Tibial artery (tissue), 4 donors: ENCODE results near the gene BIVM.
"Not testable (repeated sequence)": the region's sequence is repeated elsewhere in the genome, so short reads cannot be mapped to it uniquely, and the experiment has no call there.

Experiments used
- DNase-seq, 2 donors: peaks; one replicate each; pipeline ENCODE4 v3.0.0-alpha.2; 2019
- H3K27ac ChIP-seq, 2 donors: fragments of 200-600 bp; sonication (generic) in 1 of 2; 1 replicate in 1 of 2; 2 replicates in 1 of 2; pipeline ENCODE4 v1.5.1; 2018 to 2019; ENCODE audit warnings: mild to moderate bottlenecking in 1 of 2
- H3K27me3 ChIP-seq, 2 donors: fragments of 200-600 bp; sonication (generic) in 1 of 2; one replicate each; pipeline versions ENCODE4 v1.5.1 to v1.6.0; 2016 to 2019
- H3K36me3 ChIP-seq, 3 donors: fragments of 200-600 bp; sonication (generic) in 2 of 3; one replicate each; pipeline ENCODE4 v1.5.1; 2016 to 2019; ENCODE audit warnings: mild to moderate bottlenecking in 2 of 3
- H3K4me1 ChIP-seq, 4 donors: fragments of 200-600 bp; sonication (generic) in 2 of 4; 1 replicate in 3 of 4; 2 replicates in 1 of 4; pipeline ENCODE4 v1.5.1; 2016 to 2019
- H3K4me3 ChIP-seq, 2 donors: fragments of 200-600 bp; sonication (generic) in 1 of 2; 1 replicate in 1 of 2; 2 replicates in 1 of 2; pipeline ENCODE4 v1.5.1; 2018 to 2019; ENCODE audit warnings: mild to moderate bottlenecking in 2 of 2
- H3K9me3 ChIP-seq, 3 donors: fragments of 200-600 bp; sonication (generic) in 1 of 3; one replicate each; pipeline ENCODE4 v1.5.1; 2016 to 2019
- intact Hi-C: fragments of 100-400 bp; cut with DNase I; formaldehyde crosslinking; loops from one replicate; pipeline ENCODE4 v1.15.0; 2023; ENCODE audit warnings: low total_unique reads
- TF ChIP-seq, protein P1 (sequence below), 2 experiments: fragments of 200-600 bp in 1 of 2; fragments of 450-650 bp in 1 of 2; IDR thresholded peaks; one replicate each; pipeline ENCODE4 v1.5.1; 2017 to 2019; ENCODE audit warnings: antibody characterized with exemption in 2 of 2, mild to moderate bottlenecking in 1 of 2, moderate library complexity in 1 of 2

Gene BIVM

DNA sequence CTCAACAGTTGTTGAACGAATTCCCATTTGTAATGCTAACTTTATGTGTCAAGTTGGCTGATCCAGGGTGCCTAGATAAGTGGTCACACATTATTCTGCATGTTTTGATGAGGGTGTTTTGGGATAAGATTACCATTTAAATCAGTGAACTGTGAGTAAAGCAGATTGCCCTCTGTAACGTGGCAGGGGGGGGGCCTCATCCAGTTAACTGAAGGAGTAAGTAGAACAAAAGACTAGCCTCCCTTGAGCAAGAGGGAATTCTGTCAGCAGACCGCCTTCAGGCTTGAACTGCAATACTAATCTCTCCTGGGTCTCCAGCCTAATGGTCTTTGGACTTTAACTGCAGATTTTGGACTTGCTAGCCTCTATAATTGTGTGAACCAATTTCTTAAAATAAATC, 21.2 kb upstream of the BIVM start:
- no peak for DNase-seq
- Histone ChIP-seq H3K27me3 (no peaks in the 10 kb centered on the region), H3K36me3 (no peaks in the 10 kb centered on the region), H3K4me1 (peaks cover 0 to 4% (median 1%) of the 10 kb centered on the region in 4 donors), H3K9me3 (no peaks in the 10 kb centered on the region), H3K27ac (no peak overlapping the region), H3K4me3 (no peak overlapping the region)
- TF ChIP-seq, protein P1, sequence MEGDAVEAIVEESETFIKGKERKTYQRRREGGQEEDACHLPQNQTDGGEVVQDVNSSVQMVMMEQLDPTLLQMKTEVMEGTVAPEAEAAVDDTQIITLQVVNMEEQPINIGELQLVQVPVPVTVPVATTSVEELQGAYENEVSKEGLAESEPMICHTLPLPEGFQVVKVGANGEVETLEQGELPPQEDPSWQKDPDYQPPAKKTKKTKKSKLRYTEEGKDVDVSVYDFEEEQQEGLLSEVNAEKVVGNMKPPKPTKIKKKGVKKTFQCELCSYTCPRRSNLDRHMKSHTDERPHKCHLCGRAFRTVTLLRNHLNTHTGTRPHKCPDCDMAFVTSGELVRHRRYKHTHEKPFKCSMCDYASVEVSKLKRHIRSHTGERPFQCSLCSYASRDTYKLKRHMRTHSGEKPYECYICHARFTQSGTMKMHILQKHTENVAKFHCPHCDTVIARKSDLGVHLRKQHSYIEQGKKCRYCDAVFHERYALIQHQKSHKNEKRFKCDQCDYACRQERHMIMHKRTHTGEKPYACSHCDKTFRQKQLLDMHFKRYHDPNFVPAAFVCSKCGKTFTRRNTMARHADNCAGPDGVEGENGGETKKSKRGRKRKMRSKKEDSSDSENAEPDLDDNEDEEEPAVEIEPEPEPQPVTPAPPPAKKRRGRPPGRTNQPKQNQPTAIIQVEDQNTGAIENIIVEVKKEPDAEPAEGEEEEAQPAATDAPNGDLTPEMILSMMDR (IDR thresholded peaks at IDR 0.05): no peak
- intact Hi-C loops: no loop called here

DNA sequence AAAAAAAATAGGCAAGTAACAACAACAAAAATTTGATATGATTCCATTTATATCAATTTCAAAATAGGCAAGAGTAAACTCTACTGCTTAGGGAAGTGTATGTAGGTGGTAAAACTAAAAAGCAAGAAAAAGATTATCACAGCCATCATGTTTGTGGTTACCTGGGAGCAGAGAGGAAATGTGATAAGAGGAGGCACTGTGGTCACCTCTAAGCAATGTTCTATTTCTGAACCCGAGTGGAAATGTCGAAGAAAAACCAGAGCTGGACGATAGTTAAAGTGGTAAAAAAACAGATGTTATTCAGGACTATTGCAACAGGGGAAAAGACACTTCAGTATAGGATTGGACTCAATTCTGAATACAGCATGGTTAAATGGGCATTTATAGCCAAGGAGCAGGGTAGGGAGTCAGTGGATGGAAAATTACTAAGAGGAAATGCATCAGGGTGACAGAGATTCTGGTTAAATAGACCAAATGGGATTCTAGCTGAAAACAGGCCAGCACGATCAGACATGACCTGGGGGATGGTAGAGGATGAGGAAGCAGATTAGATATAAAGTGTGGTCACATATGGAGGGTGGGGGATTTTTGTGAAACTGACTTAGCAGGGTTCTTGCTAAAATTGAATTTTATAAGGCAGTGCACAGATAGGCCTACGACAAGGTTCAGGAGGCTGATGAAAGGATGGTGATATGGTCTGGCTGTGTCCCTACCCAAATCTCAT, 19.3 kb upstream of the BIVM start:
- Histone ChIP-seq H3K36me3 (peaks cover 0 to 3% (median 0%) of the 10 kb centered on the region in 3 donors), H3K9me3 (no peaks in the 10 kb centered on the region), H3K27ac (no peak overlapping the region), H3K27me3 (no peaks in the 10 kb centered on the region), H3K4me1 (no peaks in the 10 kb centered on the region), H3K4me3 (no peak overlapping the region)
- intact Hi-C loops: no loop called here
- DNase-seq: no peak
- TF ChIP-seq, protein P1 (IDR thresholded peaks at IDR 0.05): no peak

DNA sequence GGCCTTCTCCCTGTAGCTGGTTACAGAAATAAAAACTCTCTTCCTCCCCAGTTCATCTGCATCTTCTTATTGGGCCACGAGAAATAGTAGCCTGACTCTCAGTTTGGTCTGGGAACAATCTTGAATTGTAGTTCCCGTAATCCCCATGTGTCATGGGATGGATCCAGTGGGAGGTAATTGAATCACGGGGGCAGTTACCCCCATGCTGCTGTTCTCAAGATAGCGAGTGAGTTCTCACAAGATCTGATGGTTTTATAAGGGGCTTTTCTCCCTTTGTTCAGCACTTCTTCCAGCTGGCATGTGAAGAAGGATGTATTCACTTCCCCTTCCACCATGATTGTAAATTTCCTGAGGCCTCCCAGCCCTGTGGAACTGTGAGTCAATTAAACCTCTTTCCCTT, 18.3 kb upstream of the BIVM start:
- H3K4me1 ChIP-seq, intact Hi-C loops, H3K4me3 ChIP-seq, DNase-seq, H3K27ac ChIP-seq, H3K9me3 ChIP-seq, H3K36me3 ChIP-seq, H3K27me3 ChIP-seq: not testable (repeated sequence)

DNA sequence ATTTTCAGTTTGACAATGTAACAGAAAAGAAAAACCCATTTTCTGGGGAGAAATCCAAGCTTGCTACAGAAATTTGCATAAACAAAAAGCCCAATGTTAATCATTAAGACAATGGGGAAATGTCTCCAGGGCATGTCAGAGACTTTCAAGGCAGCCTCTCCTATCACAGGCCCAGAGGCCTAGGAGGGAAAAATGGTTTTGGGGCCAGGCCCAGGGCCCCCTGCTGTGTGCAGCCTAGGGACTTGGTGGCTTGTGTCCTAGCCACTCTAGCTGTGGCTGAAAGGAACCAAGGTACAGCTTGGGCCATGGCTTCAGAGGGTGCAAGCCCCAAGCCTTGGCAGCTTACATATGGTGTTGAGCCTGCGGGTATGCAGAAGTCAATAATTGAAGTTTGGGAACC, 17.3 kb upstream of the BIVM start:
- H3K27ac ChIP-seq: no peak overlapping the region
- intact Hi-C loops: no loop called here

GRCh38 chr13:102784483-102784882, 14.4 kb upstream of the BIVM start:
- DNase-seq: no peak
- TF ChIP-seq, protein P1 (IDR thresholded peaks at IDR 0.05): no peak
- H3K27me3 ChIP-seq: no peaks in the 10 kb centered on the region
- no peaks in the 10 kb centered on the region for H3K9me3 ChIP-seq
- H3K27ac ChIP-seq: no peak overlapping the region
- intact Hi-C loops: no loop called here
- no peaks in the 10 kb centered on the region for H3K4me1 ChIP-seq
- peaks cover 0 to 37% (median 34%) of the 10 kb centered on the region in 3 donors for H3K36me3 ChIP-seq
- no peak overlapping the region for H3K4me3 ChIP-seq

More for the DNA sequence above, 17.3 kb upstream of the BIVM start:
- H3K4me3 ChIP-seq: no peak overlapping the region
- no peaks in the 10 kb centered on the region for H3K4me1 ChIP-seq
- no peak for DNase-seq
- H3K9me3 ChIP-seq: no peaks in the 10 kb centered on the region
- TF ChIP-seq, protein P1 (IDR thresholded peaks at IDR 0.05): no peak
- H3K36me3 ChIP-seq: peaks cover 0 to 15% (median 13%) of the 10 kb centered on the region in 3 donors
- H3K27me3 ChIP-seq: no peaks in the 10 kb centered on the region

DNA sequence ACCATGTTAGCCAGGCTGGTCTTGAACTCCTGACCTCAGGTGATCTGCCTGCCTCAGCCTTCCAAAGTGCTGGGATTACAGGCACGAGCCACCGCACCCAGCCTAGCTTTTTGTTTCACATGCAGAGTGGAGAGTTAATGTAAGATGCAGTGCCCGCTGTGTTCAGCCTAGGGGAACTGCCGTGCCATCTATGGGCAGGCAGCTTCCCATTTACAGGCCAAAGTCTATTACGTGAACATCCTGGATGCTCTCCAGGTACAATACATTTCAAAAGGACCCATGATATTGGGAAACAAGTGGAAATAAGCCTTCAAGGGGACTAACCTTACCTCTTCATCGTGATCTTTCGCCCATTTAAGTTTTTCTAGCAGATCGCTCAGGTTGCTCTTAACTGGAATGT, 10.2 kb upstream of the BIVM start:
- intact Hi-C loops: no loop called here
- no peak for DNase-seq
- no peaks in the 10 kb centered on the region for H3K9me3 ChIP-seq
- no peaks in the 10 kb centered on the region for H3K4me1 ChIP-seq
- H3K4me3 ChIP-seq: no peak overlapping the region
- TF ChIP-seq, protein P1 (IDR thresholded peaks at IDR 0.05): no peak
- no peaks in the 10 kb centered on the region for H3K27me3 ChIP-seq
- H3K36me3 ChIP-seq: peaks cover 10 to 69% (median 49%) of the 10 kb centered on the region in 3 donors
- no peak overlapping the region for H3K27ac ChIP-seq
